ENCODE measurements around the gene PKIB. TPM values are rescaled to one million over a fixed set of nuclear protein-coding genes. Genes with fewer than 3 reads are reported as not detected.
A peak's percentile ranks its signal among the peaks of the same experiment; 100 is the strongest.

PKIB gene
- total and polyA plus RNA-seq, 8 donors, result 1.2 to 2.7 (median 2.2) TPM

- no peaks in the 10 kb centered on the region for H3K9me3 ChIP-seq
- DNase-seq (no peak), ATAC-seq (no peak)
- no peaks in the 10 kb centered on the region for H3K27me3 ChIP-seq
- intact Hi-C loops (cut with DNase I), result no loop called here
- no peak for TF ChIP-seq CTCF (IDR thresholded peaks at IDR 0.05)
- H3K27ac ChIP-seq, result no peak overlapping the region
- no peak overlapping the region for H3K4me3 ChIP-seq
- no peaks in the 10 kb centered on the region for H3K4me1 ChIP-seq
- H3K36me3 ChIP-seq, result no peaks in the 10 kb centered on the region
Measured at GRCh38 chr6:122650403-122650802, 40.2 kb downstream of the PKIB start.

GRCh38 chr6:122651031-122651430 lies 40.8 kb downstream of the PKIB start:
- Histone ChIP-seq H3K4me1 (no peaks in the 10 kb centered on the region), H3K27ac (no peak overlapping the region), H3K36me3 (no peaks in the 10 kb centered on the region), H3K27me3 (no peaks in the 10 kb centered on the region), H3K9me3 (no peaks in the 10 kb centered on the region), H3K4me3 (no peak overlapping the region)
- ATAC-seq (no peak), DNase-seq (no peak)
- no peak for TF ChIP-seq CTCF (IDR thresholded peaks at IDR 0.05)
- intact Hi-C loops (cut with DNase I), result no loop called here

- intact Hi-C loops (cut with DNase I), result no loop called here
- DNase-seq (no peak), ATAC-seq (no peak)
- H3K27me3 ChIP-seq, result no peaks in the 10 kb centered on the region
- H3K27ac ChIP-seq, result no peak overlapping the region
- no peaks in the 10 kb centered on the region for H3K4me1 ChIP-seq
- no peak overlapping the region for H3K4me3 ChIP-seq
- H3K9me3 ChIP-seq, result no peaks in the 10 kb centered on the region
- no peaks in the 10 kb centered on the region for H3K36me3 ChIP-seq
- TF ChIP-seq CTCF (IDR thresholded peaks at IDR 0.05), result no peak
Measured at GRCh38 chr6:122651604-122652003, 41.4 kb downstream of the PKIB start.

GRCh38 chr6:122652431-122652830 lies 42.2 kb downstream of the PKIB start:
- no peaks in the 10 kb centered on the region for H3K4me1 ChIP-seq
- ATAC-seq (no peak), DNase-seq (no peak)
- intact Hi-C loops (cut with DNase I), result no loop called here
- H3K27ac ChIP-seq, result no peak overlapping the region
- H3K4me3 ChIP-seq, result no peak overlapping the region
- H3K9me3 ChIP-seq, result no peaks in the 10 kb centered on the region
- TF ChIP-seq CTCF (IDR thresholded peaks at IDR 0.05), result no peak
- H3K27me3 ChIP-seq, result no peaks in the 10 kb centered on the region
- no peaks in the 10 kb centered on the region for H3K36me3 ChIP-seq

- H3K9me3 ChIP-seq, result no peaks in the 10 kb centered on the region
- no peaks in the 10 kb centered on the region for H3K4me1 ChIP-seq
- H3K27me3 ChIP-seq, result no peaks in the 10 kb centered on the region
- no peak overlapping the region for H3K27ac ChIP-seq
- intact Hi-C loops (cut with DNase I), result no loop called here
- DNase-seq (no peak), ATAC-seq (peak; percentile 18)
- H3K4me3 ChIP-seq, result no peak overlapping the region
- no peak for TF ChIP-seq CTCF (IDR thresholded peaks at IDR 0.05)
- no peaks in the 10 kb centered on the region for H3K36me3 ChIP-seq
Measured at GRCh38 chr6:122653094-122653493, 42.9 kb downstream of the PKIB start.

Data from left lung (tissue), 10 donors.